DND-41 (cell line): ENCODE data around the gene ANP32B.

Experiments
- CTCF ChIP-seq: IDR thresholded peaks from 2 replicates; pipeline ENCODE4 v1.5.1; 2012; ENCODE audit warnings: borderline replicate concordance, low read length, moderate library complexity, mild to moderate bottlenecking; ENCODE audit not compliant: poor library complexity, severe bottlenecking; ENCODE audit errors: extremely low read depth
- EZH2 ChIP-seq: IDR thresholded peaks from 3 replicates; pipeline ENCODE4 v1.6.1; 2012; ENCODE audit warnings: borderline replicate concordance, low read depth, mild to moderate bottlenecking, moderate library complexity, low read length, inconsistent platforms; ENCODE audit not compliant: severe bottlenecking

- no peak for TF ChIP-seq CTCF
- TF ChIP-seq EZH2: no peak
These were observed 11.6 kb downstream of the ANP32B start for GRCh38 chr9:97994703-97995102.
